CD4-positive, CD25-positive, alpha-beta regulatory T cell (primary cell): Measurements from ENCODE around the gene ZSWIM6. TPM values are rescaled to one million over a fixed set of nuclear protein-coding genes. Genes with fewer than 3 reads are reported as not detected.
A peak's percentile ranks its signal among the peaks of the same experiment; 100 is the strongest.

Experiments used
- ATAC-seq, 2 donors: fragments of 150-1000 bp; cut with Tn5 transposase; one replicate each; pipeline ENCODE4 v1.10.0; 2021; ENCODE audit warnings: low read depth in 2 of 2, moderate number of reproducible peaks in 2 of 2, moderate library complexity in 1 of 2
- DNase-seq, 3 donors: peaks; one replicate each; pipeline versions ENCODE4 v3.0.0 to v3.0.0-alpha.2; 2012 to 2022; ENCODE audit warnings: mixed read lengths in 1 of 3
- H3K27ac ChIP-seq: one replicate; pipeline ENCODE4 v1.7.0; 2013; ENCODE audit warnings: mild to moderate bottlenecking, low read length; ENCODE audit not compliant: insufficient read depth, poor library complexity, severe bottlenecking
- H3K27me3 ChIP-seq: one replicate; pipeline ENCODE4 v1.7.0; 2013; ENCODE audit warnings: low read length; ENCODE audit not compliant: control insufficient read depth, insufficient read depth
- H3K36me3 ChIP-seq: one replicate; pipeline ENCODE4 v1.7.0; 2013; ENCODE audit warnings: mild to moderate bottlenecking, low read length, moderate library complexity; ENCODE audit not compliant: control insufficient read depth, insufficient read depth
- H3K4me1 ChIP-seq: 2 replicates; pipeline ENCODE4 v1.7.0; 2013; ENCODE audit warnings: mild to moderate bottlenecking, low read length; ENCODE audit not compliant: insufficient read depth, control insufficient read depth, poor library complexity, severe bottlenecking
- H3K4me3 ChIP-seq: one replicate; pipeline ENCODE4 v1.7.0; 2013; ENCODE audit warnings: low read depth, mild to moderate bottlenecking, low read length, moderate library complexity
- H3K9me3 ChIP-seq, 2 experiments: 1 replicate in 1 of 2; 2 replicates in 1 of 2; pipeline ENCODE4 v1.7.0; 2013; ENCODE audit warnings: low read length in 2 of 2, mild to moderate bottlenecking in 1 of 2, moderate library complexity in 1 of 2; ENCODE audit not compliant: control insufficient read depth in 2 of 2
- H3K27ac Mint-ChIP-seq, 3 donors: one replicate each; pipeline ENCODE4 v1.8.0; 2020 to 2022; ENCODE audit warnings: mild to moderate bottlenecking in 3 of 3, mixed read lengths in 3 of 3, moderate library complexity in 2 of 3
- H3K27me3 Mint-ChIP-seq: one replicate; pipeline ENCODE4 v1.8.0; 2022; ENCODE audit warnings: mild to moderate bottlenecking, mixed read lengths
- H3K36me3 Mint-ChIP-seq: one replicate; pipeline ENCODE4 v1.8.0; 2020; ENCODE audit warnings: mixed read lengths
- H3K4me1 Mint-ChIP-seq, 4 donors: one replicate each; pipeline ENCODE4 v1.8.0; 2020 to 2022; ENCODE audit warnings: mixed read lengths in 4 of 4, mild to moderate bottlenecking in 1 of 4
- H3K4me3 Mint-ChIP-seq, 4 donors: one replicate each; pipeline ENCODE4 v1.8.0; 2020 to 2022; ENCODE audit warnings: mild to moderate bottlenecking in 4 of 4, mixed read lengths in 4 of 4, moderate library complexity in 3 of 4
- H3K9me3 Mint-ChIP-seq, 7 donors: one replicate each; pipeline ENCODE4 v1.8.0; 2020 to 2022; ENCODE audit warnings: mixed read lengths in 7 of 7, mild to moderate bottlenecking in 3 of 7, moderate library complexity in 2 of 7
- polyA plus RNA-seq, 4 donors: library from polyadenylated mRNA; unstranded; fragments of 300-500 nt; fragmentation: Illumina TruSeq; gene quantifications; one replicate each; pipeline ENCODE4 v1.2.3, GENCODE V29; 2021
- total RNA-seq: library from RNA; stranded (reverse); gene quantifications from one replicate; pipeline ENCODE4 v1.2.3, GENCODE V29; 2022

The ZSWIM6 gene
- total and polyA plus RNA-seq, 5 donors from 2014 or later = 0.41 to 12.2 (median 0.59) TPM

DNA sequence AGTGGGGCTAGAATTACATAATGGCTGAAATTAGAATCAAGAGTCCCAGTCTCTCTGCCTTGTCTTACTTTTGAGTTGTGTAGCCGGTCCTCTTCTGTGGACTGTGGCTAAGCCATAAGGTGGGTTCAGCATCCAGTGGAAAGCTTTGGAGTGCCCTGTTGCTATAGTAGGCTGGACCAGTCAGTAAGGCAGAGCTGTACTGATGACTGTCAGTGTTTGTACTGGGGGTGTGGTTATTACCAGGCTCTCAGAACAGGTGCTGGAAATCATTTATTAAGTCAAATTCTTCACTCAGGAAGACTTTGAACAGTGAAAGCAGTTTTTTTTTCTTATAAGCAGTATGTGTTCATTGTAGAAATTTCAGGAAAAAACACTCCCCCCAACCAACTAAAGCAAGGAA is 129.4 kb downstream of the ZSWIM6 start:
- H3K27ac Mint-ChIP-seq = no peak overlapping the region
- DNase-seq (no peak), ATAC-seq (no peak)
- H3K9me3 Mint-ChIP-seq = peaks cover 0 to 2% (median 0%) of the 10 kb centered on the region in 7 donors
- H3K36me3 Mint-ChIP-seq = peaks cover 4% of the 10 kb centered on the region
- H3K4me3 Mint-ChIP-seq = no peak overlapping the region
- Histone ChIP-seq H3K4me1 (no peaks in the 10 kb centered on the region), H3K27ac (no peak overlapping the region), H3K9me3 (no peaks in the 10 kb centered on the region), H3K4me3 (no peak overlapping the region), H3K36me3 (no peaks in the 10 kb centered on the region), H3K27me3 (no peaks in the 10 kb centered on the region)
- no peaks in the 10 kb centered on the region for H3K27me3 Mint-ChIP-seq
- peaks cover 12 to 49% (median 25%) of the 10 kb centered on the region in 4 donors for H3K4me1 Mint-ChIP-seq

DNA sequence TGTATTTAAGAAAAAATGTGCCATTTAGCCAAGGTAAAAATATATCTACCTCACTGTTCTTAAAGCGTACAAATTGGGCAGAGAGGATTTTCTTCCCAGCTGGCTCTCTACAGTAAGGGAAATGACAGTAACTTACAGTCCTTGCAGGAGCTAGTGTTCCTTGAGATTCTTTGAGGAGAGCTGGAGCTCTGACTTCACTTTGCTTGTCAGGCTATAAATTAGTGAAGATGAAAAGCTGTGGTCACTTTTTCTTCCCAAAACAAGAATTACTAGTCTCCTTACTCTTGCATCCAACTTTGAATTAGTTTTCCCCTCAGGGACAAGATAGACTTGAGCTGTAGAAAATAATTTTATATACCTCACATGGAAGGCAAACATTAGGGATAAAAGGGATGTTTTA is 129.9 kb downstream of the ZSWIM6 start:
- H3K4me3 ChIP-seq = no peak overlapping the region
- peaks cover 4% of the 10 kb centered on the region for H3K36me3 Mint-ChIP-seq
- H3K27ac ChIP-seq = no peak overlapping the region
- ATAC-seq (no peak), DNase-seq (no peak)
- H3K4me1 Mint-ChIP-seq = peaks cover 10 to 54% (median 26%) of the 10 kb centered on the region in 4 donors
- H3K27ac Mint-ChIP-seq = peak overlapping the region in 1 of 3 donors; percentile 52
- H3K4me1 ChIP-seq = no peaks in the 10 kb centered on the region
- H3K36me3 ChIP-seq = no peaks in the 10 kb centered on the region
- H3K9me3 ChIP-seq = no peaks in the 10 kb centered on the region
- no peaks in the 10 kb centered on the region for H3K9me3 Mint-ChIP-seq
- H3K4me3 Mint-ChIP-seq = no peak overlapping the region
- no peaks in the 10 kb centered on the region for H3K27me3 Mint-ChIP-seq
- no peaks in the 10 kb centered on the region for H3K27me3 ChIP-seq

DNA sequence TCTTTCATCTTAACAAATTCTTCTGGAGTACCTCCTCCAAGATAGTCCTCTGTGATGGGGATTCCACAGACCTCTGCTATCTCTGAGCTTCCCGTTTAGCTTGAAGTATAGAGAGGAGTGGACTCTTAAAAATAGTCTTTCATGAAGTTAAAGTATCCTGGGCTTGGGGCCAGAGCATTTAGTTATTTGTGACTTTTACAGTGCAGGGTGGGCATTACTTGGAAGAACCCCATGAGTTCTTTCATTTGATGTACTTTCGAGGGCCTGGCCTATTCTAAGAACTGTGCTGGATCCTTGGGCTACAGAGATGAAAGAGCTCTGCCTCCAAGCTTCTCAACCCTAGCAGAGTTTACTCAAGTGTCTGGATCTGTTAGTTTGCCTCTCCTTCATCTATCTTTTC is 131.5 kb downstream of the ZSWIM6 start:
- Mint-ChIP-seq H3K9me3 (no peaks in the 10 kb centered on the region), H3K4me1 (peaks cover 14 to 52% (median 28%) of the 10 kb centered on the region in 4 donors), H3K27me3 (no peaks in the 10 kb centered on the region), H3K4me3 (no peak overlapping the region), H3K36me3 (peaks cover 4% of the 10 kb centered on the region), H3K27ac (no peak overlapping the region)
- Histone ChIP-seq H3K36me3 (no peaks in the 10 kb centered on the region), H3K27ac (no peak overlapping the region), H3K27me3 (no peaks in the 10 kb centered on the region), H3K9me3 (no peaks in the 10 kb centered on the region), H3K4me1 (no peaks in the 10 kb centered on the region), H3K4me3 (no peak overlapping the region)
- DNase-seq (no peak), ATAC-seq (no peak)

DNA sequence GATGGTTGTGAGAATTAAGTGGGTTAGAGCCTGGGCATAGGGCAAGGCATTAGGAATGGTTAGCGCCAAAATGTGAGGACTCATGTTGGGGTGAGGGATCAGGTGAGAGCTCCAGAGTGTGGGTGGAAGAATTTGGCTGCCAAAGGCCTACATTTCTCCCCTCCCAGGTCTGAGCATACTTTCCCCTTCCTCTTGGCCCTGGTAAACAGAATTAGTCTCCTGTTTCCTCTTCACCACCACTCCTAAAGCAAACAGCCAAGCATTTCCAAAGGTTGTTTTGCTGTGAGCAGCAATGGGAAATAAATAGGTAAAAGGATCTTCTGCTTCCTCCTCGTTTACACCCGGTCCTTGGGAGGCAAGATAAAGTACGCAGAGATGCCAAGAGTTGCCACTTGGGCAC is 132.5 kb downstream of the ZSWIM6 start:
- H3K36me3 Mint-ChIP-seq = no peaks in the 10 kb centered on the region
- H3K4me1 Mint-ChIP-seq = peaks cover 10 to 50% (median 31%) of the 10 kb centered on the region in 4 donors
- DNase-seq (no peak), ATAC-seq (no peak)
- no peak overlapping the region for H3K4me3 Mint-ChIP-seq
- no peaks in the 10 kb centered on the region for H3K27me3 ChIP-seq
- H3K9me3 ChIP-seq = no peaks in the 10 kb centered on the region
- no peaks in the 10 kb centered on the region for H3K4me1 ChIP-seq
- no peaks in the 10 kb centered on the region for H3K36me3 ChIP-seq
- no peak overlapping the region for H3K4me3 ChIP-seq
- no peaks in the 10 kb centered on the region for H3K9me3 Mint-ChIP-seq
- no peak overlapping the region for H3K27ac ChIP-seq
- no peaks in the 10 kb centered on the region for H3K27me3 Mint-ChIP-seq
- peak overlapping the region in 1 of 3 donors; percentile 23 for H3K27ac Mint-ChIP-seq

DNA sequence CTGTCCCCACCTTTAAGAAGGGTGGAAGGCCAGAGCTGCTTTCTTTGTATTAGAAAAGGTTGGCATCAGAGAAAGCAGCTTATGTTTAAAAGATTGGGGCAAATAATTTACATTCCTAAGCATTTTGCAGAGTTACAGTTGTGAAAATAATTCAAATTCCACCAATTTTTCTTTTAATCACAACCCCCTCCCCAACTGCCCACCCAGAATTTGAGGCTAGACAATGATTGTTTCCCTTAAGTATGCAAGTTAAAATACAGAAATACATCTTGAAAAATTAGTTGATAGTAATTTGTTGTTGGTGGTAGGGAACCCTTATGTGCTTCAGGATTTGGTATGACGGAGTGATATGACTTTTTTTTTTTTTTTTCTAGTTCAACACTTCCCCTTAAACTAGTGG is 133.0 kb downstream of the ZSWIM6 start:
- Histone ChIP-seq H3K27ac (no peak overlapping the region), H3K4me1 (no peaks in the 10 kb centered on the region), H3K36me3 (no peaks in the 10 kb centered on the region), H3K9me3 (no peaks in the 10 kb centered on the region), H3K27me3 (no peaks in the 10 kb centered on the region), H3K4me3 (no peak overlapping the region)
- H3K27me3 Mint-ChIP-seq = no peaks in the 10 kb centered on the region
- H3K27ac Mint-ChIP-seq = no peak overlapping the region
- H3K4me3 Mint-ChIP-seq = no peak overlapping the region
- H3K4me1 Mint-ChIP-seq = peaks cover 15 to 50% (median 31%) of the 10 kb centered on the region in 4 donors
- no peak for DNase-seq
- no peak for ATAC-seq
- H3K9me3 Mint-ChIP-seq = no peaks in the 10 kb centered on the region
- H3K36me3 Mint-ChIP-seq = no peaks in the 10 kb centered on the region

DNA sequence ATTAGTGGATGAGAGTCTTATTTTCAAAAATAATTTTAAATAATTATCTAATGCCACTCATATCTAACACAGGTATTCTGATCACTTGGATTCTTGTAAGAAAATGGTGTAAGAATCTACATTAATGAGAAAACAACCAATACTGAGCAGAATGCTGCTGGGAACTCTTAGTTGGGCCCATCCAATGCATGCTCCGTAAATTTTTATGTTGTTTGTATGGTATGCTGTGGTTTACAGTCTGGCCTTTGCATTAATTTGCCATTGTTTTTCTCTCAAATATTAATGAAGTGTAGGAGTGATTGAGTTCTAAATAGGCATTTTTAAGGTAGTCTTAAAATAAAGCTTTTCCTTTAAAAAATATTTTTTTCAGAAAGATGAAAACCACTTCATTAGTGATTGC is 133.4 kb downstream of the ZSWIM6 start:
- H3K27me3 ChIP-seq = no peaks in the 10 kb centered on the region
- peaks cover 16 to 50% (median 34%) of the 10 kb centered on the region in 4 donors for H3K4me1 Mint-ChIP-seq
- no peak overlapping the region for H3K27ac ChIP-seq
- H3K4me1 ChIP-seq = no peaks in the 10 kb centered on the region
- no peaks in the 10 kb centered on the region for H3K27me3 Mint-ChIP-seq
- H3K36me3 ChIP-seq = no peaks in the 10 kb centered on the region
- ATAC-seq (no peak), DNase-seq (no peak)
- no peak overlapping the region for H3K27ac Mint-ChIP-seq
- no peaks in the 10 kb centered on the region for H3K9me3 Mint-ChIP-seq
- H3K4me3 ChIP-seq = no peak overlapping the region
- H3K9me3 ChIP-seq = no peaks in the 10 kb centered on the region
- no peaks in the 10 kb centered on the region for H3K36me3 Mint-ChIP-seq
- H3K4me3 Mint-ChIP-seq = no peak overlapping the region

DNA sequence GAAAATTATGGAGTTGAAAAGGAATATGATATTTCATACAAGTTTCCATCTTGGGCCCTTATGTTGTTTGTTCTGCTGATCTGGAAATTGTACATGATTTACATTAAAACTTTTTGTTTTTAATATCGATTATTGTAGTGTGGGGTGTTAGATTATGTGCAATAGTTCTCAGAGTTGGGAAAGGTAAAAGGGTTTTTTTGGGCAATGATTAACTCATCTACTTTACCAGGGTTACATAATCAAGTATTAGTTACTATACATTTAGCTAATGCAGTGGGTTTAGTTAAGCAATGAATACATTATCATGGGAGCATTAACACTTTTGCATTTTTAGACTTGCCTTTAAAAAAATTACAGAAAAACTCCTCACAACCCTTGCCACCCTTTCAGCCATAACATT is 134.0 kb downstream of the ZSWIM6 start:
- no peaks in the 10 kb centered on the region for H3K36me3 ChIP-seq
- no peaks in the 10 kb centered on the region for H3K9me3 Mint-ChIP-seq
- no peaks in the 10 kb centered on the region for H3K27me3 ChIP-seq
- H3K9me3 ChIP-seq = no peaks in the 10 kb centered on the region
- H3K36me3 Mint-ChIP-seq = no peaks in the 10 kb centered on the region
- no peaks in the 10 kb centered on the region for H3K4me1 ChIP-seq
- ATAC-seq (no peak), DNase-seq (no peak)
- H3K4me3 Mint-ChIP-seq = no peak overlapping the region
- H3K4me3 ChIP-seq = no peak overlapping the region
- H3K4me1 Mint-ChIP-seq = peaks cover 18 to 53% (median 34%) of the 10 kb centered on the region in 4 donors
- no peak overlapping the region for H3K27ac Mint-ChIP-seq
- no peaks in the 10 kb centered on the region for H3K27me3 Mint-ChIP-seq
- H3K27ac ChIP-seq = no peak overlapping the region

DNA sequence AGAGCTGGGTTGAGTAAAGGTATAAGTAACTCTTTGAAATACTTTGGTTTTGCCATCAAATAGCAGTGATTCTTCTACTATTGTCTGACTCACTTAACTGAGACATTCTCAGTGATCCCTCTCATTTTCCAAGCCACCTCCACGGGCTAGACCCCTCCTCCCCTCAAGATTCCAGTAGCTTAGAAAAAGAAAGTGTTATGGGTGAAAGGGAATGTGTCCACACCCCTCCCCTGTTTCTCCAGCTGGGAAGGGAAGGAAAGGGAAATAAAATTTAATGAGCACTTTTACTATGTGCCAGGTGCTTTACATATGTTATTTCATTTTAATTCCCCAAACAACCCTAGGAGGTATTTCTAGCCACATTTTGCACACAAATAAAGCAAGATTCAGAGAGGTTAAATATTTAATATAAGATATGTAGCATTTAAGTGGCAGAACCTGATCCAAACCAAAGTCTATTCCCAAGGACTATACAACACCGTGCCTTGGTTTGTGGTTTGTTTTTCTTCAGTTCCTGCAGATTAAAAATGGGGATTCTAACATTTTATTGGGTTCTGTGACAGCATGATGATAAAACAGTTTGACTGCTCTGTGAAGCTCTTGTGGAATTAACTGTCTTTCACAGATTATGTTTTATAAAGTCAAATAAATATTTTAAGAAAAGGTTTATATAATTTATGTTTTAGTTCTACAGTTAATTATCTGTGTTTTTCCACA is 135.9 kb downstream of the ZSWIM6 start:
- Mint-ChIP-seq H3K9me3 (no peaks in the 10 kb centered on the region), H3K36me3 (peaks cover 12% of the 10 kb centered on the region), H3K27me3 (no peaks in the 10 kb centered on the region), H3K4me3 (no peak overlapping the region), H3K4me1 (peaks cover 26 to 66% (median 36%) of the 10 kb centered on the region in 4 donors), H3K27ac (no peak overlapping the region)
- DNase-seq (no peak), ATAC-seq (no peak)
- H3K9me3 ChIP-seq = no peaks in the 10 kb centered on the region
- no peaks in the 10 kb centered on the region for H3K27me3 ChIP-seq
- no peak overlapping the region for H3K4me3 ChIP-seq
- no peaks in the 10 kb centered on the region for H3K36me3 ChIP-seq
- no peak overlapping the region for H3K27ac ChIP-seq
- no peaks in the 10 kb centered on the region for H3K4me1 ChIP-seq
